NAMALWA (cell line): Measurements from ENCODE around the gene ZNF141.
"Not testable (repeated sequence)": the region's sequence is repeated elsewhere in the genome, so short reads cannot be mapped to it uniquely, and the experiment has no call there.

Source experiments
- DNase-seq: peaks from one replicate; pipeline ENCODE4 v3.0.0-alpha.2; 2015; ENCODE audit warnings: low spot score

Gene ZNF141

GRCh38 chr4:337143-337931 lies at the start of gene ZNF141:
TSS of gene ZNF141 (plus strand) at chr4:337814. CDS start at chr4:337984, 170 bp downstream.
- DNase-seq = peak; percentile 98

GRCh38 chr4:288891-289290 lies 48.7 kb upstream of the ZNF141 start:
- no peak for DNase-seq

- DNase-seq = no peak
Measured at GRCh38 chr4:294732-295131, 42.9 kb upstream of the ZNF141 start.

- DNase-seq = no peak
Measured at GRCh38 chr4:302381-302780, 35.2 kb upstream of the ZNF141 start.

GRCh38 chr4:304516-304915 lies 33.1 kb upstream of the ZNF141 start:
- not testable (repeated sequence) for DNase-seq

- no peak for DNase-seq
Measured at GRCh38 chr4:304969-305680, 32.5 kb upstream of the ZNF141 start, which contains the start of gene ZNF732. TSS of gene ZNF732 (minus strand) at chr4:305474. CDS start at chr4:305310, 164 bp downstream.

GRCh38 chr4:306551-306961 lies 31.1 kb upstream of the ZNF141 start:
- peak; percentile 98 for DNase-seq

- no peak for DNase-seq
Measured at GRCh38 chr4:309807-310206, 27.8 kb upstream of the ZNF141 start.

GRCh38 chr4:314296-314903 lies 23.2 kb upstream of the ZNF141 start:
- peak; percentile 59 for DNase-seq

- no peak for DNase-seq
Measured at GRCh38 chr4:328729-329128, 8.9 kb upstream of the ZNF141 start.

- DNase-seq = no peak
Measured at GRCh38 chr4:335515-335914, 2.1 kb upstream of the ZNF141 start.

- no peak for DNase-seq
Measured at GRCh38 chr4:336099-336892, 1.3 kb upstream of the ZNF141 start.

- DNase-seq = no peak
Measured at GRCh38 chr4:336893-337142, 796 bp upstream of the ZNF141 start.

- peak; percentile 18 for DNase-seq
Measured at GRCh38 chr4:337932-338758, 531 bp downstream of the ZNF141 start.

GRCh38 chr4:338759-339097 lies 1.1 kb downstream of the ZNF141 start:
- no peak for DNase-seq

- peak; percentile 33 for DNase-seq
Measured at GRCh38 chr4:340011-340410, 2.4 kb downstream of the ZNF141 start.

GRCh38 chr4:373062-373839 lies 35.6 kb downstream of the ZNF141 start:
- no peak for DNase-seq

- DNase-seq = no peak
Measured at GRCh38 chr4:374298-375160, 36.9 kb downstream of the ZNF141 start.

GRCh38 chr4:384311-385010 lies 46.8 kb downstream of the ZNF141 start:
- DNase-seq = peak; percentile 96
